Fibroblast of lung (primary cell): ENCODE results near the gene FTL. TPM values are rescaled to one million over a fixed set of nuclear protein-coding genes. Genes with fewer than 3 reads are reported as not detected.

ENCODE experiments used
- DNase-seq, 2 donors: peaks; one replicate each; pipeline versions ENCODE4 v3.0.0 to v3.0.0-alpha.2; 2010; ENCODE audit warnings: low read depth in 2 of 2
- H2AFZ ChIP-seq: 2 replicates; pipeline ENCODE4 v1.5.1; 2012; ENCODE audit warnings: low read length, control low read depth, inconsistent platforms
- H3K27ac ChIP-seq: 2 replicates; pipeline ENCODE4 v1.5.1; 2011; ENCODE audit warnings: low read length, control low read depth; ENCODE audit not compliant: insufficient read depth
- H3K27me3 ChIP-seq: 2 replicates; pipeline ENCODE4 v1.5.1; 2011; ENCODE audit warnings: mild to moderate bottlenecking, low read length; ENCODE audit not compliant: control insufficient read depth, insufficient read depth
- H3K36me3 ChIP-seq: 2 replicates; pipeline ENCODE4 v1.5.1; 2011; ENCODE audit warnings: low read length; ENCODE audit not compliant: control insufficient read depth, insufficient read depth
- H3K4me1 ChIP-seq: 2 replicates; pipeline ENCODE4 v1.5.1; 2011; ENCODE audit warnings: low read length; ENCODE audit not compliant: control insufficient read depth, insufficient read depth; ENCODE audit errors: extremely low read depth
- H3K4me2 ChIP-seq: 2 replicates; pipeline ENCODE4 v1.5.1; 2011; ENCODE audit warnings: low read length, control low read depth; ENCODE audit not compliant: insufficient read depth; ENCODE audit errors: extremely low read depth
- H3K4me3 ChIP-seq, 4 experiments: fragments of 200-600 bp in 1 of 4; sonication (generic) in 1 of 4; replicated peaks in 1 of 4; 2 replicates each; pipeline ENCODE4 v1.5.1; 2011 to 2016; ENCODE audit warnings: low read length in 4 of 4, low read depth in 3 of 4, mild to moderate bottlenecking in 3 of 4, control low read depth in 2 of 4, inconsistent platforms in 1 of 4, mixed read lengths in 1 of 4; ENCODE audit not compliant: insufficient read depth in 1 of 4; ENCODE audit errors: control extremely low read depth in 1 of 4
- H3K79me2 ChIP-seq: 2 replicates; pipeline ENCODE4 v1.5.1; 2012; ENCODE audit warnings: mild to moderate bottlenecking, low read length, inconsistent platforms; ENCODE audit not compliant: control insufficient read depth, insufficient read depth
- H3K9ac ChIP-seq: 2 replicates; pipeline ENCODE4 v1.5.1; 2011; ENCODE audit warnings: mild to moderate bottlenecking, low read length, control low read depth; ENCODE audit not compliant: insufficient read depth
- H3K9me3 ChIP-seq: 2 replicates; pipeline ENCODE4 v1.5.1; 2012; ENCODE audit warnings: low read depth, low read length; ENCODE audit not compliant: control insufficient read depth, insufficient read depth
- H4K20me1 ChIP-seq: 2 replicates; pipeline ENCODE4 v1.5.1; 2011; ENCODE audit warnings: low read length; ENCODE audit not compliant: control insufficient read depth, insufficient read depth; ENCODE audit errors: extremely low read depth
- EZH2 ChIP-seq: IDR thresholded peaks from 2 replicates; pipeline ENCODE4 v1.5.1; 2012; ENCODE audit warnings: low read length, control low read depth, mild to moderate bottlenecking; ENCODE audit errors: missing control alignments
- polyA minus RNA-seq: library from RNA; depleted of rRNA, polyadenylated mRNA; stranded (reverse); fragments of >200 nt; gene quantifications from 2 replicates; pipeline ENCODE4 v1.2.3, GENCODE V29; 2011; ENCODE audit warnings: low replicate concordance
- polyA plus RNA-seq, 2 donors: library from polyadenylated mRNA; depleted of rRNA in 1 of 2; stranded (reverse) in 1 of 2; unstranded in 1 of 2; fragments of >200 nt; gene quantifications; 2 replicates each; pipeline ENCODE4 v1.2.1, GENCODE V29; 2011 to 2012; ENCODE audit warnings: missing spikeins in 1 of 2
- total RNA-seq: library from RNA; depleted of rRNA; stranded (reverse); fragments of >200 nt; gene quantifications from 2 replicates; pipeline ENCODE4 v1.2.1, GENCODE V29; 2014
- TF ChIP-seq, protein P1 (sequence below), 2 donors: IDR thresholded peaks in 1 of 2; conservative IDR thresholded peaks in 1 of 2; 1 replicate in 1 of 2; 2 replicates in 1 of 2; pipeline ENCODE4 v1.5.1; 2011 to 2012; ENCODE audit warnings: low read length in 2 of 2, control low read depth in 1 of 2, inconsistent platforms in 1 of 2, low read depth in 1 of 2, mild to moderate bottlenecking in 1 of 2

FTL gene
- 6,440 and 8,266 TPM in 2 replicates for total RNA-seq
- 1,844 and 2,689 TPM in 2 replicates for polyA plus RNA-seq
- 6,095 and 7,901 TPM in 2 replicates for polyA plus RNA-seq (2012)
- 6,558 and 6,655 TPM in 2 replicates for polyA minus RNA-seq

DNA sequence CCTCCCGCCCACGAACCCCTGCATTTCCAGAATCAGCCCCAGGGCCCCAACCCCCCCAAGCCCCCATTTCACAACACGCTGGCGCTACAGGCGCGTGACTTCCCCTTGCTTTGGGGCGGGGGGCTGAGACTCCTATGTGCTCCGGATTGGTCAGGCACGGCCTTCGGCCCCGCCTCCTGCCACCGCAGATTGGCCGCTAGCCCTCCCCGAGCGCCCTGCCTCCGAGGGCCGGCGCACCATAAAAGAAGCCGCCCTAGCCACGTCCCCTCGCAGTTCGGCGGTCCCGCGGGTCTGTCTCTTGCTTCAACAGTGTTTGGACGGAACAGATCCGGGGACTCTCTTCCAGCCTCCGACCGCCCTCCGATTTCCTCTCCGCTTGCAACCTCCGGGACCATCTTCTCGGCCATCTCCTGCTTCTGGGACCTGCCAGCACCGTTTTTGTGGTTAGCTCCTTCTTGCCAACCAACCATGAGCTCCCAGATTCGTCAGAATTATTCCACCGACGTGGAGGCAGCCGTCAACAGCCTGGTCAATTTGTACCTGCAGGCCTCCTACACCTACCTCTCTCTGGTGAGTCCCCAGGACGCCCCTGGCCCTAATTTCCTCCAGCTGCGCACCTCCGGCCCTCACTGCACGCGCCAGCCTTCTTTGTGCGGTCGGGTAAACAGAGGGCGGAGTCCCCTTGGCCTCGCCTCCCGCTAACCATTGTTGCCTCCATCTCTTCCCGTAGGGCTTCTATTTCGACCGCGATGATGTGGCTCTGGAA, at the start of gene FTL:
Gene FTL, plus strand, starts transcription at position 270 of the 766 bp plus-strand sequence. Its CDS starts 199 bp downstream, at position 469.
- Histone ChIP-seq H3K4me3 (peak within 1 kb of the TSS; percentile 39 to 99 (median 79)), H3K36me3 (peaks cover 24% of the 10 kb centered on the region), H3K27me3 (no peaks in the 10 kb centered on the region), H3K9ac (peak within 1 kb of the TSS; percentile 34), H3K27ac (peak within 1 kb of the TSS; percentile 80), H2AFZ (no peak within 1 kb of the TSS), H3K4me2 (peak within 1 kb of the TSS; percentile 85), H3K79me2 (peaks cover 19% of the 10 kb centered on the region), H3K4me1 (peaks cover 19% of the 10 kb centered on the region), H4K20me1 (peaks cover 6% of the 10 kb centered on the region), H3K9me3 (no peaks in the 10 kb centered on the region)
- TF ChIP-seq, protein P1, sequence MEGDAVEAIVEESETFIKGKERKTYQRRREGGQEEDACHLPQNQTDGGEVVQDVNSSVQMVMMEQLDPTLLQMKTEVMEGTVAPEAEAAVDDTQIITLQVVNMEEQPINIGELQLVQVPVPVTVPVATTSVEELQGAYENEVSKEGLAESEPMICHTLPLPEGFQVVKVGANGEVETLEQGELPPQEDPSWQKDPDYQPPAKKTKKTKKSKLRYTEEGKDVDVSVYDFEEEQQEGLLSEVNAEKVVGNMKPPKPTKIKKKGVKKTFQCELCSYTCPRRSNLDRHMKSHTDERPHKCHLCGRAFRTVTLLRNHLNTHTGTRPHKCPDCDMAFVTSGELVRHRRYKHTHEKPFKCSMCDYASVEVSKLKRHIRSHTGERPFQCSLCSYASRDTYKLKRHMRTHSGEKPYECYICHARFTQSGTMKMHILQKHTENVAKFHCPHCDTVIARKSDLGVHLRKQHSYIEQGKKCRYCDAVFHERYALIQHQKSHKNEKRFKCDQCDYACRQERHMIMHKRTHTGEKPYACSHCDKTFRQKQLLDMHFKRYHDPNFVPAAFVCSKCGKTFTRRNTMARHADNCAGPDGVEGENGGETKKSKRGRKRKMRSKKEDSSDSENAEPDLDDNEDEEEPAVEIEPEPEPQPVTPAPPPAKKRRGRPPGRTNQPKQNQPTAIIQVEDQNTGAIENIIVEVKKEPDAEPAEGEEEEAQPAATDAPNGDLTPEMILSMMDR (conservative IDR thresholded peaks at IDR 0.05 in 1 of 2, IDR thresholded peaks at IDR 0.05 in 1 of 2; ENCODE audit: low read depth in 1 of 2, low read length in 2 of 2), result no peak
- DNase-seq, result peak; percentile 92 to 97

DNA sequence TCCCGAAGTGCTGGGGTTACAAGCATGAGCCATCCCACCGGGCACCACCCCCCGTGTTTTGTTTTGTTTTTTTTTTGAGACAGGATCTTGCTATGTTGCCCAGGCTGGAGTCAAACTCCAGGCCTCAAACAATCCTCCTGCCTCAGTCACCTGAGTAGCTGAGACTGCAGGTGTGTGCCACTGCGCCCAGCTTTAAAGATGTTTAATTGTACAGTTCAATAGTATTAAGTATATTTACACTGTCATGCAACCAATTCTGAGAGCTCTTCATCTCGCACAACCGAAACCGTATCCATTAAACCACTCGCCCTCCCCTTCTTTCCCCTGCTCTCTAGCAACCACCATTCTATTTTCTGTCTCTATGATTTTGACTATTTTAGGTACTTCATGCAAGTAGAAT, 49.4 kb upstream of the FTL start:
- Histone ChIP-seq H3K79me2 (no peaks in the 10 kb centered on the region), H4K20me1 (no peaks in the 10 kb centered on the region), H3K4me2 (no peak overlapping the region), H3K9ac (no peak overlapping the region), H3K4me1 (no peaks in the 10 kb centered on the region), H3K4me3 (no peak overlapping the region), H2AFZ (no peak overlapping the region), H3K27me3 (no peaks in the 10 kb centered on the region), H3K36me3 (peaks cover 14% of the 10 kb centered on the region), H3K9me3 (no peaks in the 10 kb centered on the region), H3K27ac (no peak overlapping the region)
- no peak for TF ChIP-seq EZH2
- TF ChIP-seq, protein P1 (conservative IDR thresholded peaks at IDR 0.05 in 1 of 2, IDR thresholded peaks at IDR 0.05 in 1 of 2; ENCODE audit: low read depth in 1 of 2, low read length in 2 of 2), result no peak
- no peak for DNase-seq

DNA sequence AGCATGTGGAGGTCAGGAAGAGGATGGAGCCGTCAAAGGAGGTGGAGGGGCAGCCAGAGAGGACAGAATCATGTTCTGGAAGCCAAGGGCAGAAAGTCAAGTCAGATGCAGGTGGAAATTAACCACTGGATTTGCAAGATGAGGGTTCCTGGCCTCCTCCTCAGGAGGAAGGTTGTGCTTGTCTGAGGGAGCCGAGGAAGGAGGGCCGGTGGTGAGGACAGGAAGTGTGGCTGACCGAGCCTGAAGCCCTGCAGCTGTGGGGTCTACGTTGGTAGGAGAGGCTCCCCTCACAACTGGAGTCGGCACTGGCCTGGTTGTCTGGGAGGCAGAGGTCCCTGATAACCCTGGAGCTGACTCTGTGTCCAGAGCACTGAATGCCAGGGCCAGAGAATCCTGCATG, 47.0 kb upstream of the FTL start:
- Histone ChIP-seq H3K4me2 (no peak overlapping the region), H3K9ac (no peak overlapping the region), H3K79me2 (no peaks in the 10 kb centered on the region), H3K27ac (no peak overlapping the region), H3K4me3 (no peak overlapping the region), H3K9me3 (no peaks in the 10 kb centered on the region), H3K27me3 (no peaks in the 10 kb centered on the region), H2AFZ (no peak overlapping the region), H3K36me3 (peaks cover 17% of the 10 kb centered on the region), H3K4me1 (no peaks in the 10 kb centered on the region), H4K20me1 (no peaks in the 10 kb centered on the region)
- DNase-seq, result no peak
- TF ChIP-seq, protein P1 (conservative IDR thresholded peaks at IDR 0.05 in 1 of 2, IDR thresholded peaks at IDR 0.05 in 1 of 2; ENCODE audit: low read depth in 1 of 2, low read length in 2 of 2), result no peak
- no peak for TF ChIP-seq EZH2
